Measurements from ENCODE around the gene CDKAL1.

CDKAL1 gene

GRCh38 chr6:20856681-20857288 lies 322.5 kb downstream of the CDKAL1 start:
- Histone ChIP-seq H3K27me3 (no peaks in the 10 kb centered on the region), H3K27ac (no peak overlapping the region), H3K36me3 (no peaks in the 10 kb centered on the region), H3K9me3 (no peaks in the 10 kb centered on the region), H3K4me1 (no peaks in the 10 kb centered on the region), H3K4me3 (no peak overlapping the region)
- TF ChIP-seq CTCF (IDR thresholded peaks at IDR 0.05): no peak
- no peak for DNase-seq
- intact Hi-C loops (cut with DNase I; ENCODE audit: low total_unique reads): no loop called here

- intact Hi-C loops (cut with DNase I; ENCODE audit: low total_unique reads): no loop called here
- Histone ChIP-seq H3K27ac (no peak overlapping the region), H3K4me1 (no peaks in the 10 kb centered on the region), H3K27me3 (no peaks in the 10 kb centered on the region), H3K9me3 (no peaks in the 10 kb centered on the region), H3K36me3 (no peaks in the 10 kb centered on the region), H3K4me3 (no peak overlapping the region)
- no peak for TF ChIP-seq CTCF (IDR thresholded peaks at IDR 0.05)
- no peak for DNase-seq
Observed at GRCh38 chr6:20861481-20861880, 327.2 kb downstream of the CDKAL1 start.

- H3K9me3 ChIP-seq: no peaks in the 10 kb centered on the region
- no peaks in the 10 kb centered on the region for H3K4me1 ChIP-seq
- H3K4me3 ChIP-seq: no peak overlapping the region
- H3K27me3 ChIP-seq: no peaks in the 10 kb centered on the region
- no peaks in the 10 kb centered on the region for H3K36me3 ChIP-seq
- intact Hi-C loops (cut with DNase I; ENCODE audit: low total_unique reads): no loop called here
- DNase-seq: no peak
- H3K27ac ChIP-seq: no peak overlapping the region
- no peak for TF ChIP-seq CTCF (IDR thresholded peaks at IDR 0.05)
Observed at GRCh38 chr6:20866036-20866435, 331.8 kb downstream of the CDKAL1 start.

- H3K27me3 ChIP-seq: no peaks in the 10 kb centered on the region
- no peaks in the 10 kb centered on the region for H3K36me3 ChIP-seq
- H3K9me3 ChIP-seq: no peaks in the 10 kb centered on the region
- intact Hi-C loops (cut with DNase I; ENCODE audit: low total_unique reads): no loop called here
- H3K4me3 ChIP-seq: no peak overlapping the region
- no peak overlapping the region for H3K27ac ChIP-seq
- TF ChIP-seq CTCF (IDR thresholded peaks at IDR 0.05): no peak
- DNase-seq: no peak
- no peaks in the 10 kb centered on the region for H3K4me1 ChIP-seq
Observed at GRCh38 chr6:20866935-20867703, 332.9 kb downstream of the CDKAL1 start.

GRCh38 chr6:20868397-20869096 lies 334.3 kb downstream of the CDKAL1 start:
- no peaks in the 10 kb centered on the region for H3K27me3 ChIP-seq
- H3K4me3 ChIP-seq: no peak overlapping the region
- no peak for TF ChIP-seq CTCF (IDR thresholded peaks at IDR 0.05)
- intact Hi-C loops (cut with DNase I; ENCODE audit: low total_unique reads): no loop called here
- H3K4me1 ChIP-seq: no peaks in the 10 kb centered on the region
- H3K9me3 ChIP-seq: no peaks in the 10 kb centered on the region
- no peak overlapping the region for H3K27ac ChIP-seq
- H3K36me3 ChIP-seq: no peaks in the 10 kb centered on the region
- DNase-seq: no peak

Measured in tibial artery (tissue), 4 donors.